Fibroblast of pulmonary artery (primary cell): ENCODE measurements around the gene PTPRN2.

Source experiments
- DNase-seq: peaks from one replicate; pipeline ENCODE4 v3.0.0-alpha.2; 2010; ENCODE audit warnings: low read depth
- H3K4me3 ChIP-seq: replicated peaks from 2 replicates; pipeline ENCODE4 v1.5.1; 2011; ENCODE audit warnings: low read depth, mild to moderate bottlenecking, control low read depth, low read length, moderate library complexity
- TF ChIP-seq, protein P1 (sequence below): IDR thresholded peaks from 2 replicates; pipeline ENCODE4 v1.5.1; 2011; ENCODE audit warnings: mild to moderate bottlenecking, control low read depth, low read length, inconsistent platforms; ENCODE audit errors: missing control alignments

PTPRN2 gene

DNA sequence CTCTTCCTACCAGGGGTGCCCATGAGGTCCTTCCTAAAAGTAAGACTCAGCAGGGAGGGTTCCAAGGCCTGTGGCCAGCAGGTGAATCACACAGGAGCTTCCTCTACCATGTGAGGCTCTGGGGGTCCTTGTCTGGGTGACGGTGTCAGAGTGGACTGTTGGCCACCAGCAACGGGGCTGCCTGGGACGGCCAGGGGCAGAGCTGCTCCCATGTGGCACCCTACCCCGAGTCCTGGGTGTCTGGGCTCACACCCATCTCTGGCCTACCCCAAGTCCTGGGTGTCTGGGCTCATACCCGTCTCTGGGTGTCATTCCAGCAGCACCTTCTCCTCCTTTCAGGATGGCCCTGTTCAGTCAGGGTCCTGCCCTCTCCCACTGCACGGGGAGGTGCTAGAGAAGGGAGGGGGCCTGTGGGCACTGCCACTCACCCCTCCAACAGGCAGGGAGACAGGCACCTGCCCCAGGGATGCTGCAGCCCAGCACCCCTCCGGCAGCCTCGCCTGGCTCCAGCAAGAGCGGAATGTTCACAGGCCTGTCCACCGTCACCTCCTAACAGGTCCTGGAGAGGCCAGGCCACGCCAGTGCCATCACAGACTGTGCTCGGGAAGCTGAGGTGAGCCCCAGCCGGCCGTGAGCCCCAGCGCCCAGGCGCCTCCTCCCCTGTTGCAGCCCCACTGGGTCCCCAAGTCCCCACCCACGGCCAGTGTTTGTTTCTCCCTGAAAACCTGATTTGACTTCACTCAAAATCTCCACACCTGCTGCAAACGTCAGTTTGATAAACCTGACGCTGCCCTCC is 143.7 kb downstream of the PTPRN2 start:
- no peak overlapping the region for H3K4me3 ChIP-seq
- DNase-seq: no peak
- TF ChIP-seq, protein P1, sequence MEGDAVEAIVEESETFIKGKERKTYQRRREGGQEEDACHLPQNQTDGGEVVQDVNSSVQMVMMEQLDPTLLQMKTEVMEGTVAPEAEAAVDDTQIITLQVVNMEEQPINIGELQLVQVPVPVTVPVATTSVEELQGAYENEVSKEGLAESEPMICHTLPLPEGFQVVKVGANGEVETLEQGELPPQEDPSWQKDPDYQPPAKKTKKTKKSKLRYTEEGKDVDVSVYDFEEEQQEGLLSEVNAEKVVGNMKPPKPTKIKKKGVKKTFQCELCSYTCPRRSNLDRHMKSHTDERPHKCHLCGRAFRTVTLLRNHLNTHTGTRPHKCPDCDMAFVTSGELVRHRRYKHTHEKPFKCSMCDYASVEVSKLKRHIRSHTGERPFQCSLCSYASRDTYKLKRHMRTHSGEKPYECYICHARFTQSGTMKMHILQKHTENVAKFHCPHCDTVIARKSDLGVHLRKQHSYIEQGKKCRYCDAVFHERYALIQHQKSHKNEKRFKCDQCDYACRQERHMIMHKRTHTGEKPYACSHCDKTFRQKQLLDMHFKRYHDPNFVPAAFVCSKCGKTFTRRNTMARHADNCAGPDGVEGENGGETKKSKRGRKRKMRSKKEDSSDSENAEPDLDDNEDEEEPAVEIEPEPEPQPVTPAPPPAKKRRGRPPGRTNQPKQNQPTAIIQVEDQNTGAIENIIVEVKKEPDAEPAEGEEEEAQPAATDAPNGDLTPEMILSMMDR: no peak

DNA sequence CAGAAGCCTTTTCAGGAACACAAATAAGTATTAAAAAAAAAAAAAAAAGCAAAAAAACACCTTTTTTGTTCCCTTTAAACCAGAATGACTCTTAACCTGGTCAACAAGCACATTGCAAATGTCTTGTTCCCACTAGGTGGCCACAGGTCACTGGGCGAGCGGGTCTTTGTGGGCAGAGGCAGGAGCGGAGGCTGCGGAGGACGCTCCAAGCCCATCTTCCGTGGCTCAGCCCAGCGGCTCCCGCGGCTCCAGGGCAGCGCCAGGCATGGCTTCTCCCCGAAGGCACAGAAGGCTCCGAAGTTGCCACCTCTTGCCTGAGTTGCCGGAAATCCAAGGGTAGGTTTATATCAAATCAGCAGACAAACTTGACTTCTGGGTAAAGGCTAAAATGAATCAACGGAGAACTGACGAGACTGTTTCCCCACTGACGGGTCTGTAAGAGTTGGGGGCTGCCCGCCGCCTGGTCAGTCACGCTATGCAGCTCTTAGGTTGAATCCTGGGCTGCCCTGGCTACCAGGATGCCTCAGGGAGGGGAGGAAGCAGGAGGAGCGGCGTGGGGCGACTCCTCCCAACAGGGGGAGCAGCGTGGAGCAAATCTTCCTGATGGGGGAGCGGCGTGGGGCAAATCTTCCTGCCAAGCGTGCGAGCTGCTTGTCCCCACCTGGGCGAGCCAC is 144.5 kb downstream of the PTPRN2 start:
- no peak overlapping the region for H3K4me3 ChIP-seq
- no peak for DNase-seq
- TF ChIP-seq, protein P1: no peak

DNA sequence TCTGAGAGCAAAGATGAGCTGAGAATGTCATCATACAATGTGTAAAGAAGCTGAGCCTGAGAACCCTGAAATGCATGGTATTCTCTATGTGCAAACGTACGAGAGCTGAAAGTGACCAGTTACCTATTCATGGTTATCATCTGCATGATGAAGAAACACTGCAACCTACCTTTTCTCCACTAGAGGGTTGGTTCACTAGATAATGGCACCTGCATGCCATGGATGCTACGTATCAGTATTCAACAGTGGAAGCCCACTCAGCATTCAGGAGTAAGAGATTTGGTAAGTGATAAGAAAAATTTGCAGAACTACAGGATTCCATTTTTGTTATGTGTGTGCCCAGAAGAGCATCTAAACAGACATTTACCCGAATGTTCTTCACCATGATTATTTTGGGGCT is 145.4 kb downstream of the PTPRN2 start:
- H3K4me3 ChIP-seq: no peak overlapping the region
- DNase-seq: no peak
- TF ChIP-seq, protein P1: no peak

DNA sequence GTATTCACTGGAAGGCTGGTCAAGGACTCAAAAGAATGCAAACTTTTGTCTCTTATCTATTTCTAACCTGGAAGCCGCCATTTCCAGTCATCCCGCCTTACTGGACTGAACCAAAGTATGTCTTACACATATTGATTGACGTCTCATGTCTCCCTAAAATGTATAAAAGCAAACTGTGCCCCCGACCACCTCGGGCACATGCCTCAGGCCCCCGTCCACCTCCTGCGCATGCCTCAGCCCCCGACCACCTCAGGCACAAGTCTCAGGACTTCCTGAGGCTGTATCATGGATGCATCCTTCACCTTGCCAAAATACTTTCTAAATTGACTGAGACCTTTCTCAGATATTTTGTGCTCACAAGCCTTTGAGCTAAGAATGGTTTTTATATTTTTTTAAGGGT is 148.6 kb downstream of the PTPRN2 start:
- no peak for DNase-seq
- H3K4me3 ChIP-seq: no peak overlapping the region
- TF ChIP-seq, protein P1: no peak

DNA sequence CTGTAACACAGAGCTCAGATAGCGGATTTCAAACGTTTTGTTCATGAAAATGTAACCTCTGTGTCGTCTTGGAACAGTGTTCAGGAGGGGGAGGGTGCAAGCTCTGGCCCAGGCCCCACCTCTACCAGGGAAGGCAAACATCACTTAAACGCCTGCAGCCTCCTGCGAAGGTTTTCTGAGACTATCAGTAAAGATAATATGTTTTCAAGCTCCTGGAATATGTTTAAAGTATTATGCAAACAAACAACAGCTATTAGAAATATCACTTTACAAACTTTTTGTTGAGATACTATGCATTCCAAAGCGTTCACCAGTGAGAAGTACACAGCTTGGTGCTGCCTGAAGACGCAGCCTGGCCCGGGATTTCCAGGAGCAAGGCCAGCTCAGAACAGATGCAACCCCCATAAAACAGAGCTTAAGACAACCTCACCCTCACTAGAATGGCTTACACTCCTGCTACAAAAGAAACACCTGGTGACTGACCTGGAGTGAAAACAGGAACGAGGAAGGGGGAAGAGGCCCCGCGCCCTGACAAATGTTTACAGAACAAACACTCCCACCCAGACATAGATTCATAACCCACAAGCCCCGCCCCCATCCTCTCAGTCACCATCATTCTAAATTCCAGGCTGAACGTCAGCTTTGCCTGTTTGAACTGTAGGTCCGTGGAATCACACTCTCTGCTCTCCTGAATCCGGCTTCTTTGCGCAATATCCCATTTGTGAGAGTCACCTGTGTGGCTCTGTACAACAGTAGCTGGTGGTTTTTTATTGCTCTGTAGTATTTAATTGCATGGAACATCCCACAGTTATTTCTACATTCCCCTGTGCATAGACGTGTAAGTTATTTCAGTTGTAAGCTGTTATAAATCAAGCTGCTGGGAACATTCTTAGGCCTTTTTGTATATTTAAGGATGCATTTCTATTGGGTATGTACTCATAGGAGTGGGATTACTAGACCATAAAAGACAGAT is 155.0 kb downstream of the PTPRN2 start:
- no peak overlapping the region for H3K4me3 ChIP-seq
- peak; percentile 51 for DNase-seq
- TF ChIP-seq, protein P1: no peak

DNA sequence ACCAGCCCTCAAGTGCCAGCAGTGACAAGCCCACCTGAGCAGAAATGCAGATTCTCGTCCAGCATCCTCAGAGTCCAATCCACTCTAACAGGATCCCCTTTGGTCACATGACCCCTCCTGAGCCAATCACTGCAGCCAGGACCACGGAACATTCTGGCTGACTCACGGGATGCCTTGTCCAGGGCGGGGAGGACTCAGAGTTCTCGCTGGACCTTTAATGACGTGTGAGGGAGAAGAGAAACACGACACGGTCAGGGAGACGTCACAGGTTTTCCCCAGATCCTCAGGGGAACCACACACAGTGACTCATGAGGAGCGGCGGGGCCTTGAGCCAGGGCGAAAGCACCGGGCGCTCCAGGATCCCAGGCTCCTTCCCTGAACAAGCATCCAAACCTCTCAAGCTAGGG is 155.7 kb downstream of the PTPRN2 start:
- DNase-seq: peak; percentile 88
- H3K4me3 ChIP-seq: no peak overlapping the region
- TF ChIP-seq, protein P1: no peak
